Neural progenitor cell (in vitro differentiated cells): Measurements from ENCODE around the gene MYBPH. TPM values are rescaled to one million over a fixed set of nuclear protein-coding genes. Genes with fewer than 3 reads are reported as not detected.

Source experiments
- DNase-seq: peaks from one replicate; pipeline ENCODE4 v3.0.0-alpha.2; 2016; ENCODE audit warnings: low spot score
- H2AFZ ChIP-seq: fragments of 200-600 bp; sonication (generic); replicated peaks from 2 replicates; pipeline ENCODE4 v1.6.1; 2016; ENCODE audit warnings: antibody characterized with exemption
- H3F3A ChIP-seq: fragments of 200-600 bp; sonication (generic); 2 replicates; pipeline ENCODE4 v1.6.1; 2016; ENCODE audit warnings: antibody characterized with exemption, low read depth
- H3K27ac ChIP-seq: fragments of 200-600 bp; sonication (generic); 2 replicates; pipeline ENCODE4 v1.5.1; 2016; ENCODE audit warnings: mild to moderate bottlenecking
- H3K27me3 ChIP-seq: fragments of 200-600 bp; sonication (generic); 2 replicates; pipeline ENCODE4 v1.6.1; 2016; ENCODE audit warnings: mild to moderate bottlenecking, moderate library complexity
- H3K36me3 ChIP-seq: fragments of 200-600 bp; sonication (generic); 2 replicates; pipeline ENCODE4 v1.5.1; 2016
- H3K4me1 ChIP-seq: fragments of 200-600 bp; sonication (generic); 2 replicates; pipeline ENCODE4 v1.6.1; 2016; ENCODE audit warnings: mixed run types
- H3K4me2 ChIP-seq: fragments of 200-600 bp; sonication (generic); 2 replicates; pipeline ENCODE4 v1.6.1; 2016
- H3K4me3 ChIP-seq: fragments of 200-600 bp; sonication (generic); 2 replicates; pipeline ENCODE4 v1.5.1; 2016
- H3K79me2 ChIP-seq: fragments of 200-600 bp; sonication (generic); 2 replicates; pipeline ENCODE4 v1.6.1; 2016; ENCODE audit warnings: low read depth
- H3K9ac ChIP-seq: fragments of 200-600 bp; sonication (generic); 2 replicates; pipeline ENCODE4 v1.6.1; 2016
- H3K9me3 ChIP-seq: fragments of 200-600 bp; sonication (generic); 2 replicates; pipeline ENCODE4 v1.5.1; 2016; ENCODE audit warnings: low read depth
- H4K20me1 ChIP-seq: fragments of 200-600 bp; sonication (generic); 2 replicates; pipeline ENCODE4 v1.6.1; 2016; ENCODE audit warnings: low read depth
- H3K27ac Mint-ChIP-seq: 3 replicates; pipeline ENCODE4 v1.8.0; 2021; ENCODE audit warnings: mixed read lengths
- H3K27me3 Mint-ChIP-seq: 2 replicates; pipeline ENCODE4 v1.8.0; 2022; ENCODE audit warnings: low read depth, mild to moderate bottlenecking, inconsistent platforms, moderate library complexity, mixed read lengths; ENCODE audit not compliant: insufficient read depth
- H3K36me3 Mint-ChIP-seq: 3 replicates; pipeline ENCODE4 v1.8.0; 2021; ENCODE audit warnings: mixed read lengths
- H3K4me1 Mint-ChIP-seq: 3 replicates; pipeline ENCODE4 v1.8.0; 2021; ENCODE audit warnings: mixed read lengths
- H3K4me3 Mint-ChIP-seq: 3 replicates; pipeline ENCODE4 v1.8.0; 2021; ENCODE audit warnings: mild to moderate bottlenecking, moderate library complexity, mixed read lengths
- H3K9me3 Mint-ChIP-seq: 3 replicates; pipeline ENCODE4 v1.8.0; 2020; ENCODE audit warnings: mixed read lengths
- EZH2 ChIP-seq: fragments of 200-600 bp; sonication (generic); IDR thresholded peaks from 2 replicates; pipeline ENCODE4 v1.6.1; 2017; ENCODE audit warnings: antibody characterized with exemption, mild to moderate bottlenecking, moderate library complexity
- EZH2phosphoT487 ChIP-seq: fragments of 200-600 bp; sonication (generic); IDR thresholded peaks from 2 replicates; pipeline ENCODE4 v1.6.1; 2017; ENCODE audit warnings: antibody characterized with exemption
- total RNA-seq: library from RNA; depleted of rRNA; stranded (reverse); fragments of >200 nt; gene quantifications from 2 replicates; pipeline ENCODE4 v1.2.3, GENCODE V29; 2015; ENCODE audit warnings: low replicate concordance
- TF ChIP-seq, protein P1 (sequence below): fragments of 200-600 bp; sonication (generic); IDR thresholded peaks from 2 replicates; pipeline ENCODE4 v1.5.1; 2017; ENCODE audit warnings: antibody characterized with exemption, mild to moderate bottlenecking

Gene MYBPH
- total RNA-seq, 1 donor from 2014 or later, result not detected

DNA sequence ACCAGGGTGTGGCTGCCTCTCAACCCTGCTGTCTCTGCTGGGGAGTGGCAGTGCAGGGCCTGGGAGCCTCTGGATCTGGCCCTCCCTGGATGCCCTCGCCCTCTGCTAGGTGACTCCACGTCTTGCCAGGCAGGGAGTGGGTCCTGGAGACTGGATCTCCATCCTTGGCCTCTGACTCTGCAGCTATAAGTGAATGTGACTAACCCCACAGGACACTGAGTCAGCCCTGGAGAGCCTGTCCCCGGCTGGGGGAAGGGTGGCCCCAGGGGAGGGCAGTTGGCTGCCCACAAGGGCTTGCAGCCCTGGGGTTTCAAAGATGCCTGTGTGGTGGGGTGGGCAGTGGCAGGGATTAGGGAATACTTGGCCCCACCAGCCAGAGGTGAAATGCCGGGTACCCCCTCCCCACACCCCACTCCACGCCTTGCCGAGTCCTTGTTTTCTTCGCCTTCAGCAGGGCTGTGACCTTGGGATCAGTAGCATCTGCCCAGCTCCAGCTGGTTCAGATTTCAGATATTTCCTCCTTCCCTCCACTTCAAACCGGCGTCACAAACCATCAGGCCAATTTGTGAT lies 1.9 kb upstream of the MYBPH start:
- peak overlapping the region; percentile 46 for H3K4me2 ChIP-seq
- H3K27ac ChIP-seq, result peak overlapping the region; percentile 71
- Mint-ChIP-seq H3K4me3 (peak overlapping the region; percentile 42), H3K36me3 (no peaks in the 10 kb centered on the region), H3K27me3 (peaks cover 12% of the 10 kb centered on the region), H3K27ac (peak overlapping the region; percentile 95), H3K9me3 (no peaks in the 10 kb centered on the region), H3K4me1 (peaks cover 60% of the 10 kb centered on the region)
- no peak overlapping the region for H2AFZ ChIP-seq
- no peak overlapping the region for H3K4me3 ChIP-seq
- H3K9ac ChIP-seq, result no peak overlapping the region
- peak; percentile 42 for DNase-seq
- no peaks in the 10 kb centered on the region for H4K20me1 ChIP-seq
- no peak for TF ChIP-seq EZH2phosphoT487
- TF ChIP-seq, protein P1, sequence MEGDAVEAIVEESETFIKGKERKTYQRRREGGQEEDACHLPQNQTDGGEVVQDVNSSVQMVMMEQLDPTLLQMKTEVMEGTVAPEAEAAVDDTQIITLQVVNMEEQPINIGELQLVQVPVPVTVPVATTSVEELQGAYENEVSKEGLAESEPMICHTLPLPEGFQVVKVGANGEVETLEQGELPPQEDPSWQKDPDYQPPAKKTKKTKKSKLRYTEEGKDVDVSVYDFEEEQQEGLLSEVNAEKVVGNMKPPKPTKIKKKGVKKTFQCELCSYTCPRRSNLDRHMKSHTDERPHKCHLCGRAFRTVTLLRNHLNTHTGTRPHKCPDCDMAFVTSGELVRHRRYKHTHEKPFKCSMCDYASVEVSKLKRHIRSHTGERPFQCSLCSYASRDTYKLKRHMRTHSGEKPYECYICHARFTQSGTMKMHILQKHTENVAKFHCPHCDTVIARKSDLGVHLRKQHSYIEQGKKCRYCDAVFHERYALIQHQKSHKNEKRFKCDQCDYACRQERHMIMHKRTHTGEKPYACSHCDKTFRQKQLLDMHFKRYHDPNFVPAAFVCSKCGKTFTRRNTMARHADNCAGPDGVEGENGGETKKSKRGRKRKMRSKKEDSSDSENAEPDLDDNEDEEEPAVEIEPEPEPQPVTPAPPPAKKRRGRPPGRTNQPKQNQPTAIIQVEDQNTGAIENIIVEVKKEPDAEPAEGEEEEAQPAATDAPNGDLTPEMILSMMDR, result no peak
- TF ChIP-seq EZH2, result no peak
- no peaks in the 10 kb centered on the region for H3K79me2 ChIP-seq
- no peaks in the 10 kb centered on the region for H3K9me3 ChIP-seq
- peaks cover 33% of the 10 kb centered on the region for H3F3A ChIP-seq
- no peaks in the 10 kb centered on the region for H3K27me3 ChIP-seq
- peaks cover 50% of the 10 kb centered on the region for H3K4me1 ChIP-seq
- H3K36me3 ChIP-seq, result no peaks in the 10 kb centered on the region

- TF ChIP-seq EZH2 (no peak), EZH2phosphoT487 (no peak)
- TF ChIP-seq, protein P1, result no peak
- Mint-ChIP-seq H3K36me3 (no peaks in the 10 kb centered on the region), H3K4me1 (peaks cover 55% of the 10 kb centered on the region), H3K4me3 (no peak overlapping the region), H3K27me3 (peaks cover 12% of the 10 kb centered on the region), H3K9me3 (no peaks in the 10 kb centered on the region), H3K27ac (peak overlapping the region; percentile 95)
- Histone ChIP-seq H3K27me3 (no peaks in the 10 kb centered on the region), H3K9ac (no peak overlapping the region), H3K36me3 (no peaks in the 10 kb centered on the region), H3K4me1 (peaks cover 46% of the 10 kb centered on the region), H4K20me1 (no peaks in the 10 kb centered on the region), H3K4me2 (peak overlapping the region; percentile 46), H3K4me3 (no peak overlapping the region), H3F3A (peaks cover 28% of the 10 kb centered on the region), H2AFZ (no peak overlapping the region), H3K79me2 (no peaks in the 10 kb centered on the region), H3K27ac (no peak overlapping the region), H3K9me3 (no peaks in the 10 kb centered on the region)
- no peak for DNase-seq
Measured at GRCh38 chr1:203177036-203177405, 1.4 kb upstream of the MYBPH start.

- TF ChIP-seq, protein P1, result no peak
- TF ChIP-seq EZH2 (no peak), EZH2phosphoT487 (no peak)
- H3K27ac Mint-ChIP-seq, result peak overlapping the region; percentile 95
- Histone ChIP-seq H3K4me1 (peaks cover 41% of the 10 kb centered on the region), H3K4me3 (no peak overlapping the region), H3K9ac (no peak overlapping the region), H2AFZ (no peak overlapping the region), H3K27me3 (no peaks in the 10 kb centered on the region), H3K27ac (no peak overlapping the region), H4K20me1 (no peaks in the 10 kb centered on the region), H3K79me2 (no peaks in the 10 kb centered on the region), H3K4me2 (no peak overlapping the region), H3K9me3 (no peaks in the 10 kb centered on the region), H3K36me3 (no peaks in the 10 kb centered on the region), H3F3A (peaks cover 22% of the 10 kb centered on the region)
- no peak for DNase-seq
- H3K9me3 Mint-ChIP-seq, result no peaks in the 10 kb centered on the region
- H3K36me3 Mint-ChIP-seq, result no peaks in the 10 kb centered on the region
- H3K27me3 Mint-ChIP-seq, result peaks cover 12% of the 10 kb centered on the region
- H3K4me3 Mint-ChIP-seq, result no peak overlapping the region
- peaks cover 51% of the 10 kb centered on the region for H3K4me1 Mint-ChIP-seq
Measured at GRCh38 chr1:203176273-203177035, 828 bp upstream of the MYBPH start.
